Adipocyte (in vitro differentiated cells): ENCODE results near the gene KISS1.

ENCODE experiments used
- DNase-seq: peaks from one replicate; pipeline ENCODE4 v3.0.0-alpha.2; 2015; ENCODE audit warnings: low read depth
- H3K27me3 ChIP-seq: replicated peaks from 2 replicates; pipeline ENCODE4 v1.7.0; 2013; ENCODE audit warnings: mild to moderate bottlenecking, low read length, moderate library complexity; ENCODE audit not compliant: control insufficient read depth, insufficient read depth
- H3K36me3 ChIP-seq: 2 replicates; pipeline ENCODE4 v1.7.0; 2013; ENCODE audit warnings: low read length, mild to moderate bottlenecking, moderate library complexity; ENCODE audit not compliant: control insufficient read depth, insufficient read depth, severe bottlenecking
- H3K4me1 ChIP-seq: 2 replicates; pipeline ENCODE4 v1.7.0; 2013; ENCODE audit warnings: mild to moderate bottlenecking, low read length, moderate library complexity; ENCODE audit not compliant: control insufficient read depth, insufficient read depth
- H3K4me3 ChIP-seq: 2 replicates; pipeline ENCODE4 v1.7.0; 2013; ENCODE audit warnings: mild to moderate bottlenecking, low read length, moderate library complexity
- H3K9ac ChIP-seq: 2 replicates; pipeline ENCODE4 v1.7.0; 2013; ENCODE audit warnings: mild to moderate bottlenecking, low read length, moderate library complexity
- H3K9me3 ChIP-seq: 2 replicates; pipeline ENCODE4 v1.7.0; 2013; ENCODE audit warnings: mild to moderate bottlenecking, low read length, moderate library complexity; ENCODE audit not compliant: control insufficient read depth

The KISS1 gene

GRCh38 chr1:204152310-204153044 is 43.8 kb downstream of the KISS1 start:
- Histone ChIP-seq H3K9ac (no peak overlapping the region), H3K4me3 (peak overlapping the region; percentile 78), H3K9me3 (no peaks in the 10 kb centered on the region), H3K27me3 (peaks cover 35% of the 10 kb centered on the region), H3K36me3 (no peaks in the 10 kb centered on the region), H3K4me1 (peaks cover 6% of the 10 kb centered on the region)
- DNase-seq = peak; percentile 18

DNA sequence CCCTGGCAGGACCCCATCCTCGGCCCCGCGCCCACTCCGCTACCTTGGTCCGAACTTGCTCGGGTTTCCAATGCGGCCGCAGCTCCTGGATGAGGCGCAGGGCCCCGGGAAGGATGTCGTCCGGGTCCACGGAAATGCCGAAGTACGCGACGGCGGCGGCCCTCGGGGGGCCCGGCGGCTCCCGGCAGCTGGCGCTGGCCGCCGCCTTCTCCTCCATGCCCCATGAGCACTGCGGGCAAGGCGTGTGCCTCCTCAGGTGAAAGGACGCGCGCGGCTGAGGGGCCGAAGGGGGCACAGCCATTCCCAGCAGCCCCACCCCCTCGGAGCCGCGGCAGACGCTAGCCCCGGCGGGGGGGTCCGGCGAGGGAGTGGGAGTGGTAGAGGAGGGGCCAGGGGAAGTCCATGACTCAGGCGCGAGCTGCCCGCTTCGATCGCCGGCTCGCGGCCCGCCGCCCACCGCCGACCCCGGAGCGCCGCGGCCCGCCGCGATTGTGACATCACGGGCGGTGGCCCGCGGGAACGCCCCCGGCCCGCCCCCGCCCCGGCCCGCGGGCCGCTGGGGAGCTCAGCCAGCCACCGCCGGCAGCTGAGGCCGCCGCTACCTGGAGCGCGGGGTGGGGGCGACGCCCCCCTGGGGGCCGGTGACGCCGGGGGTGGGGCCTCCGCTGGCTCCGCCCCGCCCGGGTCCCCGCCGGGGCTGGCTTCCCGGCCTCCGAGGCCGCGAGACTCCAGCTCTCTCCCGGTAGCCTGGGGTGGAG is 44.6 kb downstream of the KISS1 start, which contains the start of gene ETNK2:
Gene ETNK2 (minus strand): TSS at position 493 of the 758 bp plus-strand sequence. CDS start 192 bp downstream, at position 301.
- Histone ChIP-seq H3K4me3 (peak within 1 kb of the TSS; percentile 78), H3K27me3 (peaks cover 29% of the 10 kb centered on the region), H3K9ac (peak within 1 kb of the TSS; percentile 59), H3K9me3 (no peaks in the 10 kb centered on the region), H3K36me3 (no peaks in the 10 kb centered on the region), H3K4me1 (peaks cover 6% of the 10 kb centered on the region)
- DNase-seq = peak; percentile 84

GRCh38 chr1:204150702-204151551 is 45.4 kb downstream of the KISS1 start:
- H3K4me3 ChIP-seq = peak overlapping the region; percentile 78
- H3K4me1 ChIP-seq = peaks cover 6% of the 10 kb centered on the region
- H3K27me3 ChIP-seq = peaks cover 25% of the 10 kb centered on the region
- H3K36me3 ChIP-seq = no peaks in the 10 kb centered on the region
- H3K9ac ChIP-seq = peak overlapping the region; percentile 59
- peak; percentile 4 for DNase-seq
- H3K9me3 ChIP-seq = no peaks in the 10 kb centered on the region

DNA sequence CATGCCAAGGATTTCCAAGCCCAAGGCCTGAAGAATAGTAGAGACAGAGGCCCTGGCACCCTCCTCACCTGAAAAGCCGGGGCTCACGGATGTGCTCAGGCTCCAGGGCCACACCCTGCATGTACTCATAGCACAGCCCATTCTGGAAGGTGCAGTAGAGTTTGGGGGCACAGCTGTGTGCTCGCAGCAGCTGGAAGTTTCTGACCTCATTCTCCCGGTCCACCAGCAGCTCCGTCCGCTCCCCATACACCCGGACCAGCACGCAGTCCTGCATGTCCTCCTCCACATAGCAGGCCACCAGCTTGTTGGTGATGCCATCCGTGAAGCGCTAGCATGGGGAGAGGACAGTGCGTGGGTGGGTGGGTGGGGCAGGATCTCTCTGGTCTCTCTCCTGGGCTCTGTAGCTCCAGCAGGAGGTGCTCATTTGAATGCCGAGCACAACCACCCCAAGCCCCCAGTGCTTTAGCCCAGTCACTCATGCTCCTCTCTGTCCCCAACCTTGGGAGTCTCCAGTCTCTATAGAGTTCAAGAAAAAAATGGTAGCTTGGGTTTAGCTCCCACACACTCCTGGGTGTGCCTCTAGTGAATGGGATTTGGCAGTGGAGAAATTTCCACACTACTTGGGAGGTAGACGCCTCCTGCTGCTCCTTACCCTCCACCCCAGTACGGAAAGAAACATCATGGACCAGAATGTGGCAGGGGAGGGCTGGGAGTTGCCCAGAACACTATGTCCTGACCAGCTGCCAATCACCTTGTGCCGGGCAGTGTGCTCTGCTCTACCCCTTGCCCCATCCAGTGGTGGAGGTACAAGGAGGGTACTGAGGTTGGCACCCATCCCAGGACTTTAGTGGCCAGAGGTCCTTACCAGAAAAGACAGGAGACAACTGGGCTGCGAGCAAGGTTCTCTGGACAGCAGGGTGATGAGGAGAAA is 46.4 kb downstream of the KISS1 start:
- no peak overlapping the region for H3K9ac ChIP-seq
- no peak overlapping the region for H3K4me3 ChIP-seq
- H3K9me3 ChIP-seq = no peaks in the 10 kb centered on the region
- H3K27me3 ChIP-seq = peaks cover 15% of the 10 kb centered on the region
- peaks cover 6% of the 10 kb centered on the region for H3K4me1 ChIP-seq
- no peaks in the 10 kb centered on the region for H3K36me3 ChIP-seq
- DNase-seq = peak; percentile 15

DNA sequence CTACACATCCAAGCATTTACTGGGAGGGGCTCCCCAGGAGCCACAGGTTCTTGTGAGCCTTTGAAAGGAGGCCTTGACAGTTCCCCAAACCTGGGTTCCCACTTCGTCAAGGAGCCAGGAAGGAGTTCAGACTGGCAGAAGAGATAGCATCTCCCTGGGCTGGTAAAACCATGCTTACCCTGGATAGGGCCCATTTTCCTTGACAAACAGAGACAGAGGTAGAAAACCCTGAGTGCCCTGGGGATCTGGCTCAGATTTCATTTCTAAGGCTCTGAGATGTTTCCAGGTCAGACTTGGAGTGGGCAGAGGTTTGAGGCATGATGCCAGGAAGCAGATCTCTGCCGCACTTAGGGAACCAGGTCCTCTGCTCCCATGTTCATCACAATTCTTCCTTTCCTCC is 47.2 kb downstream of the KISS1 start:
- no peaks in the 10 kb centered on the region for H3K9me3 ChIP-seq
- H3K4me3 ChIP-seq = no peak overlapping the region
- peak; percentile 8 for DNase-seq

GRCh38 chr1:204147406-204148383 is 48.6 kb downstream of the KISS1 start:
- Histone ChIP-seq H3K36me3 (no peaks in the 10 kb centered on the region), H3K4me1 (peaks cover 6% of the 10 kb centered on the region), H3K9ac (no peak overlapping the region), H3K4me3 (no peak overlapping the region), H3K27me3 (no peaks in the 10 kb centered on the region), H3K9me3 (no peaks in the 10 kb centered on the region)
- no peak for DNase-seq

More for the DNA sequence above, 47.2 kb downstream of the KISS1 start:
- Histone ChIP-seq H3K27me3 (peaks cover 7% of the 10 kb centered on the region), H3K9ac (no peak overlapping the region), H3K4me1 (peaks cover 6% of the 10 kb centered on the region), H3K36me3 (no peaks in the 10 kb centered on the region)

- H3K36me3 ChIP-seq = no peaks in the 10 kb centered on the region
- peaks cover 6% of the 10 kb centered on the region for H3K4me1 ChIP-seq
- H3K4me3 ChIP-seq = no peak overlapping the region
- DNase-seq = no peak
- H3K9me3 ChIP-seq = no peaks in the 10 kb centered on the region
- no peak overlapping the region for H3K9ac ChIP-seq
- peaks cover 4% of the 10 kb centered on the region for H3K27me3 ChIP-seq
These were observed 49.3 kb downstream of the KISS1 start for GRCh38 chr1:204146965-204147364.

DNA sequence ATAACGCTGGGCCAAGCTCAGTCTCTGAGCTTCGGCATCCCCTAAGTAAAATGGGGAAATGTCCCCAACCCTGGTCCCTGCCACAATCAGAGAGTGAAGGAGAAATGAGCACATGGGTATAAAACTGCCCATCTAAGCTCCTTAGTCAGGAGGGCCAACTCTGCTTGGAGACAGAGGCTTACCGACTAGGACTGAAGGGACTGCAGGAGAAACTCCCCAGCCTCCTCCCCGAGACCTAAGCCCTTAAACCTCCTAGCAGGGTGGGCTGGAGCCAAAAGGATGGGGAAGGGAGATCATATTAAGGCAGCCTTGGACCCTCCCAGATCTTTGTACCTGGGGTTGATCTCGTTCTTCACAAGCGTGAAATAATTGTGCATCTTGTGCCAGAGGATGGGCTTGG is 50.0 kb downstream of the KISS1 start:
- Histone ChIP-seq H3K9ac (no peak overlapping the region), H3K4me1 (peaks cover 6% of the 10 kb centered on the region), H3K4me3 (no peak overlapping the region), H3K9me3 (no peaks in the 10 kb centered on the region), H3K27me3 (peaks cover 11% of the 10 kb centered on the region), H3K36me3 (no peaks in the 10 kb centered on the region)
- no peak for DNase-seq

DNA sequence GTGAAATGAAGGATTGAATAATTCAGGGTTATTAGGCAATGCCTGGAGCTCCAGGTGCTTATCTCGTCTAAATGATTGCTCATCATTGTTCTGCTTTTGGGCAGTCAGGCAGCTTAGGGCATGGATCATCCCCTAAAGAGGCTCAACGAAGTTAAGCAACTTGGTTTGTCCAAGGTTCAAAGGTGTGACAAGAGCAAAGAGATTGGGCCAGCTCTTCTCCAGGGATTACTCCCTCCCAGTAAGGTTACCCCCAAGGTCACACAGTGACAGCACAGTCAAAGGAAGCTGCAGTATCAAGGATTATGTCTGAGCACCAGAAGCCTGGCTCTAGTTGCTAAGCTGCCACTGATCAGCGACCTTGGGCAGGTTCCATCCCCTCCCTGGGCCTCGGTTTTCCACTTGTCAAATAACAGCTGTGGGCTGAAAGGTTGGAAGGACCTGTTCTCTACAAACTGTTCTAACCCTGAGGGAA is 51.2 kb downstream of the KISS1 start:
- DNase-seq = no peak
- no peak overlapping the region for H3K4me3 ChIP-seq

More for the DNA sequence above, 51.2 kb downstream of the KISS1 start:
- Histone ChIP-seq H3K9me3 (no peaks in the 10 kb centered on the region), H3K4me1 (peaks cover 1% of the 10 kb centered on the region), H3K27me3 (peaks cover 16% of the 10 kb centered on the region), H3K9ac (no peak overlapping the region), H3K36me3 (no peaks in the 10 kb centered on the region)
